Adrenal gland (tissue), 5 donors: ENCODE results near the gene TGFA.

Source experiments
- CTCF ChIP-seq, 6 experiments: fragments of 450-650 bp in 4 of 6; fragments of 200-600 bp in 2 of 6; sonication (generic) in 1 of 6; IDR thresholded peaks; 1 replicate in 5 of 6; 2 replicates in 1 of 6; pipeline versions ENCODE4 v1.5.1 to v1.8.0; 2016 to 2021; ENCODE audit warnings: antibody characterized with exemption in 6 of 6, mild to moderate bottlenecking in 2 of 6, moderate library complexity in 1 of 6
- POLR2A ChIP-seq, 2 donors: fragments of 450-650 bp; IDR thresholded peaks; one replicate each; pipeline ENCODE4 v1.6.1; 2017; ENCODE audit warnings: antibody characterized with exemption in 2 of 2, mild to moderate bottlenecking in 2 of 2, moderate library complexity in 1 of 2
- donor health status: DM: no; HTN: no; CAD: no.

DNA sequence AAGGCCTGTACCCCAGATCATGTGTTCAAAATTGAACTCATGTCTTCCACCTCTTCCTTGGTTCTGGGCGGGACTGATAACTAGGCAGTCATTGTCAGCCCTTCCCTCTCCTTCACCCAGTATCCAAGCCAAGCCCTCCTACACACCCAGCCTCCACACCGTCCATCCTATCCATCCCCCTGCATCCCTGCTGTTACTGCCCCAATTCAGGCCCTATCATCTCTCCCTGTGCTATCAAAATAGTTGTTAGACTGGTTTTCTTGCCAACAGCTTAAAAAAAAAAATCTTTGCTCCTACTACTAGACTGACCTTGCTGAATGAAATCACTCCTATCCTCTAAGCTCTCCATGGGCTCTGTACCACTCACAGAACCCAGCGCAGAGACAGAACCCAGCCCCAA is 32.8 kb downstream of the TGFA start:
- TF ChIP-seq CTCF (IDR thresholded peaks at IDR 0.05) (no peak), POLR2A (IDR thresholded peaks at IDR 0.05) (no peak)
